ENCODE measurements around the gene ALDH1L2.

- no peak for TF ChIP-seq ZNF23 (tag by site-specific recombination; IDR thresholded peaks at IDR 0.05; ENCODE audit: borderline replicate concordance)
- TF ChIP-seq PATZ1 (tag by site-specific recombination; IDR thresholded peaks at IDR 0.05): no peak
- TF ChIP-seq CTCF (tag by site-specific recombination; IDR thresholded peaks at IDR 0.05): no peak
Measured at GRCh38 chr12:104976703-104977102, 107.6 kb downstream of the ALDH1L2 start.

All from HEK293 (cell line).